ENCODE results near the gene QSOX2.
A peak's percentile ranks its signal among the peaks of the same experiment; 100 is the strongest.

QSOX2 gene

DNA sequence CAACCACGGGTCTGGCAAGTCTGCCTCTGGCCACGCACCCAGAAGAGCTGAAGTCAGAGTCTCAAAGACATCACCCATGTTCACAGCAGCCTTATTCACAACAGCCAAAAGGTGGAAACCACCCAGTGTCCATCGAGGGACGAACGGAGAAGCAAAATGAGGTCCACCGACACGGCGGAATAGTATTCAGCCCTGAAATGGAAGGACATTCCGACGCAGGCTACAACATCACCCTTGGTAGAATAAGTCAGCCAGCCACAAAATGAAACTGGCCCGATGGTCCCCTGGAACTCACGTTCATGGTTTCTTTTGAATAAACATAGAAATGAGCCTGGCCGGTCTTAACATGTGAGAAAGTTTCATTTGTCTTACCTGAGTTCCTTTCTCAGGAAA lies 41.4 kb upstream of the QSOX2 start:
- Mint-ChIP-seq H3K36me3 (ENCODE audit: insufficient read depth) (no peaks in the 10 kb centered on the region), H3K9me3 (no peaks in the 10 kb centered on the region), H3K4me1 (ENCODE audit: low read depth in 2 of 2) (peaks cover 5 to 6% of the 10 kb centered on the region in 2 donors), H3K27me3 (peaks cover 14 to 24% of the 10 kb centered on the region in 2 donors), H3K27ac (no peak overlapping the region), H3K4me3 (no peak overlapping the region)
- DNase-seq, result no peak
- no peak for ATAC-seq (replicated peaks)

DNA sequence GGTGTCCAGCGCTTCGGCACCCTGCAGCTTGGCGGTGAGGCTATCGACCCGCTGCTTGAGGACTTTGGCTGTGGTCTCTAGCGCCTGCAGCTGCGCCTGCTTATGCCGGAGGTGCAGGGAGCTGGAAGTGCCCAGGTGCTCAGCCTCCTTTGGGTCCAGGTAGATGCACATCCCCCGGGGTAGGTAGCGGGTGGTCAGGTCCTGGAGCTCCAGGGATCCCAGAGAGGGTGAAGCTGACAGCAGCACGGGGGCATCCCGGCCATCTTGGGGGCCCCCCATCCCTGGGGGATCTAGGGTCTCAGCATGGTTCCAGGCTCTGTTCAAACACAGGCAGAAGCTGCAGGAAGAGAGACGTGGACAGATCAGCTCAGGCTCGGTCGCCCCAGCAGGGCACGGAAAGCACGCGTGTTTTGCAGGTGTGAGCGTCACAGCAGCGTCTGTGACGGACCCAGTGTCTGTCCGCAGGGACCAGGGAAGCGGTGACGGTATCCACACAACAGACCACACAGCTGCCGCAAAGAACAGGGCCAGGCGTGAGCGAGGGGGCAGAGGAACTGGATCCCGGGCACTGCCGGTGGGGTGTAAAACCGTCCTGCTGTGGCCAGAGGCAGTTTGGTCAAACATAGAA lies 40.9 kb upstream of the QSOX2 start:
- ATAC-seq (replicated peaks), result no peak
- H3K4me1 Mint-ChIP-seq (ENCODE audit: low read depth in 2 of 2), result peaks cover 5 to 7% of the 10 kb centered on the region in 2 donors
- H3K27ac Mint-ChIP-seq, result no peak overlapping the region
- H3K4me3 Mint-ChIP-seq, result no peak overlapping the region
- DNase-seq, result no peak
- peaks cover 14 to 28% of the 10 kb centered on the region in 2 donors for H3K27me3 Mint-ChIP-seq
- no peaks in the 10 kb centered on the region for H3K36me3 Mint-ChIP-seq (ENCODE audit: insufficient read depth)
- H3K9me3 Mint-ChIP-seq, result no peaks in the 10 kb centered on the region

DNA sequence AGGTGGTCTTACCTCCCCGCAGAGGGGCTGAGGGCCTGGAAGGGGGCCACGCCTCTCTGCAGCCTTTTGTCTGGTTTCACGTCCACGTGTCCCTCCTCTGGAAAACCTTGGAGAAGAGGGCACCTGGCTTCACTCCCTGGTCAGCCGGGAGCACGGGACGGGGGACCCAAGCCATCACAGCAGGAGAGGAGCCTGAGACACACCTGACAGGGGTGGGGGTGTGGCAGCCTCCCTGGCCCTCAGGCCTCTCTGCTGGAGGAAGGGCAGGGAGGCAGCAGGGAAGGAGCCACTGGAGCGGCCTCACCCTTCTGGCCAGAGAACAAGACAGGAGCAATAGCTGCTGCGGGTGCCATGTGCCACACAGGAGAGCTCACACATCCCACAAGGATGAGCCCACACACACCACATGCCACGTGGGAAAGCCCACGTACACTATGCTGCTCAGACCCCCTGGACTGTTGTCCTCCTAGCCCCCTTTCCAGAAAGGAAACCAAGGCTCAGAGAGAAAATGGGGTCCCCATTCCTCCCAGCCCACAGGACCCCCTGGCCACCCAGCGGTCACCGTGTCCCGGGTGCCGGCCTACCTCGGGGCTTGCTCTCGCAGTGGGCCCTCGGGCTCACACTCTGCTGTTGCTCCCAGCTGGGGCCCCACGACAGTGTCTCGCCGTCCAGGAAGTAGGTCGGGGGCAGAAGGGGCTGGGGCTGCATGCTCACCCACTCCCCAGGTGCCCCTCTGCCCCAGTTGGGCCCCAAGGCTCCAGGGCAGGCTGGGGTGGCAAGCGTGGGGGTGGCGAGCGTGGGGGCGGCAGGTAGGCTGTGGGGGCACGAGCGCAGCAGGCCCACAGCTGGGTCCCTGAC lies 40.1 kb upstream of the QSOX2 start:
- Mint-ChIP-seq H3K9me3 (no peaks in the 10 kb centered on the region), H3K27ac (no peak overlapping the region), H3K4me3 (no peak overlapping the region), H3K27me3 (peaks cover 14 to 34% of the 10 kb centered on the region in 2 donors), H3K4me1 (ENCODE audit: low read depth in 2 of 2) (peaks cover 5 to 7% of the 10 kb centered on the region in 2 donors), H3K36me3 (ENCODE audit: insufficient read depth) (no peaks in the 10 kb centered on the region)
- DNase-seq (no peak), ATAC-seq (replicated peaks) (no peak)

DNA sequence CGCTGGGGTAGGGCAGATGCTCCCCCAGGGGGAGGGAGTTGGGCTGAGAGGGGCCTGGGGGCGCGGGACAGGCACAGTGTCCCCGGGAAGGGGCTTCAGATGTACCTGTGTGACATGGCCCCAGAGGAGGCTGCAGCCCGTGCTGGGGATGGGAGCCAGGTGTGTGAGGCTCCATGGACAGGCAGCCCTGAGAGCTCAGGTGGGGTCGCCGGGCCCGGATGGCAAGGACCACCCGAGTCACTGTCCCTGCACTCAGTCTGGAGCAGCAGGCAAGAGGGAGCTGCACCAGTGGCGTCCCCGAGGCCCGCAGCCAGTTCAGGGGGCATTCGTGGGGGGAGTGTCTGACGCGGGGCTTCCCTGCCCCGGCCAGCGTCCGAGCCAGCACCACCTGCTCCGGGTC lies 39.3 kb upstream of the QSOX2 start:
- H3K27me3 Mint-ChIP-seq, result peaks cover 14 to 39% of the 10 kb centered on the region in 2 donors
- H3K4me3 Mint-ChIP-seq, result no peak overlapping the region
- no peaks in the 10 kb centered on the region for H3K36me3 Mint-ChIP-seq (ENCODE audit: insufficient read depth)
- DNase-seq (no peak), ATAC-seq (replicated peaks) (no peak)
- no peaks in the 10 kb centered on the region for H3K9me3 Mint-ChIP-seq
- no peak overlapping the region for H3K27ac Mint-ChIP-seq
- H3K4me1 Mint-ChIP-seq (ENCODE audit: low read depth in 2 of 2), result peaks cover 5 to 7% of the 10 kb centered on the region in 2 donors

DNA sequence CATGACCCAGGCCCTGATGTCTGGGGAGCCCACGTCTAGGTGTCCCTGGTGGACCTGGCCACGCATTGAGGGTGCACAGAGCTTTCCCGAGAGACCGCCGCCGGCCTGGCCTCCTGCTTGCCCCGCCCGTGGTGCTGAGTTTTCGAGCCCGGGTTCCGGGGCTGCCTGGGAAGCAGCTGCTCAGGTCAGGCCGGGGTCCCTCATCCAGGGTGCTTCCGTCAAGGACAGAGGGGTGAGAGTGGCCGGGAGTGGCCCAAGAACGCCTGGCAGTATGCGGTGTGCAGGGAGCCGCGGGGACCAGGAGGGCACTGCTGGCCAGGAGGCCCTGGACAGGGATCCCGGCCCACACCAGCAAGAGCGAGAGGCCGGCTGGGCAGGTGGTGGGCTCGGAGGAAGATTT lies 38.7 kb upstream of the QSOX2 start:
- DNase-seq (no peak), ATAC-seq (replicated peaks) (no peak)
- Mint-ChIP-seq H3K9me3 (no peaks in the 10 kb centered on the region), H3K27ac (no peak overlapping the region), H3K4me1 (ENCODE audit: low read depth in 2 of 2) (peaks cover 5 to 7% of the 10 kb centered on the region in 2 donors), H3K27me3 (peaks cover 14 to 39% of the 10 kb centered on the region in 2 donors), H3K36me3 (ENCODE audit: insufficient read depth) (no peaks in the 10 kb centered on the region), H3K4me3 (no peak overlapping the region)

DNA sequence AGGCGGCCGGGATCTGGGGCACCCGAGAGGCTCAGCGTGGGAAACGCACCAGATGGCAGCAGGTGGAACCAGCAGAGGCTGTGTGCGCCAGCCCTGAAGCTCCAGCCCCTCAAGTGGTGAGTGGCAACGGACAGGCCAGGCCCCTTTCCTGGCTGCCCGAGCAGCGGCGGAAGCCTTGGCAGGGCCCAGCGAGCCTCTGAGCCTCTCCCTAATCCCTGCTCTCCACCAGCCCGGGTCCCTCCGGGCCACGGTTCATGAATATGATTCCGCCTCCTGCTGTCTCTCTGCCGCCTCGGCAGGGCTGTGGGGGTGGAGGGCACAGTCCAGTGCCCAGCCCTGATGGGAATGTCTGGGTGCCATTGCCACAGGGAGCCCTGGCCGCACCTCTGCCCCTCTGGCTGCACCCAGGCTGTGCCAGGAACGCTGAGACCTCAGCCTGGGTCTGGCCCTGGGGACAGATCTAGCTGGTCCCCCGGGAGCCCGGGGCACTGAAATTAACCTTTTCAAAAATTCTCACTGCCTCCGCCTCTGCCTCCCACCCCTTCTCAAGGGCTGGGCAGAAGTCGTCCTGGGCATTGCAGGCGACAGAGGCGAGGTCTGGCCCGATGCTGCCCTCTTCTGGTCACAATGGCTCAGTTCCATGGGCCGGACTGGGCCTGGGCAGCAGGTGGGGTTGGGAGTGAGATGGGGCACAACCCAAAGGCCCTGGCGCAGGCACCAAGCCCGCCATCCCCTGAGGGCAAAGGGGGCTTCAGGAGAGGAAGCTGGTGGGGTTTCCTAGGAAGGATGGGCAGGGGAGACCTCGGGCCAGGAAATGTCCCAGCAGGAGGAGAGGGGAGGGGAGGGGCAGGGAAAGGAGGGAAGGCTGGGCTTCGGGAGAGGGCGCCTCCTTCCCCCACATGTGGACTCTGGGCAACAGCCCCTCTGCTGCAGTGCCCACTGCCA lies 38.0 kb upstream of the QSOX2 start:
- Mint-ChIP-seq H3K9me3 (no peaks in the 10 kb centered on the region), H3K36me3 (ENCODE audit: insufficient read depth) (no peaks in the 10 kb centered on the region), H3K4me3 (peak overlapping the region; percentile 18 to 56), H3K4me1 (ENCODE audit: low read depth in 2 of 2) (peaks cover 5 to 7% of the 10 kb centered on the region in 2 donors), H3K27ac (no peak overlapping the region), H3K27me3 (peaks cover 14 to 39% of the 10 kb centered on the region in 2 donors)
- ATAC-seq (replicated peaks) (peak; percentile 91), DNase-seq (peak; percentile 66 to 70 (median 68))

DNA sequence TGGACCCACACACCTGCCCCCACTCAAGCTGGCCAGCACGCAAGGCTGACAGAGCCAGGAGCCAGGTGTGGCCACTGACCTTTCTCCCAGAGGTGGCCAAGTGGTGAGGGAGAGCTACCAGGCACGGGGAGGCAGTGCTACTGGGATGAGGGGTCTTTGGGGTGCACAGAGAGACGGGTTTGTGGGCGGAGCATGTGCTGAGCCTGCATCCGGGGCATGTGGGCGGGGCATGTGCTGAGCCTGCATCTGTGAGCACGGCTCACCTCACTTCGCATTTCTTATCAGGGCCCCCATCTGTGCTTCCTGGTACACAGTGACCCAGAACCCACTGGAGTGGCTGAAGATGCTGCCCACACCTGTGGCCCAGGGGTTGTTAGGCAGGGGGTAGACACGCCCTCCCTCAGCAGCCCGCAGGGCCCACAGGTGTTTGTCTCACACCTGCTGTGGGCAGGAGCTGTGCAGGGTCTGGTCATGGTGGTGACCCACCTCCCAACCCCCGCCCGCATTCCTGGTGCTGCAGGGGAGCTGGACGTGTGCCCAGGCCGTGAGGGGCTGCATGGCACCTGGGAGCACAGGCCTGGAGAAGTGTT lies 36.8 kb upstream of the QSOX2 start:
- Mint-ChIP-seq H3K4me1 (ENCODE audit: low read depth in 2 of 2) (peaks cover 5 to 7% of the 10 kb centered on the region in 2 donors), H3K4me3 (no peak overlapping the region), H3K27ac (no peak overlapping the region), H3K27me3 (peaks cover 9 to 39% of the 10 kb centered on the region in 2 donors), H3K36me3 (ENCODE audit: insufficient read depth) (no peaks in the 10 kb centered on the region), H3K9me3 (no peaks in the 10 kb centered on the region)
- no peak for ATAC-seq (replicated peaks)
- no peak for DNase-seq

DNA sequence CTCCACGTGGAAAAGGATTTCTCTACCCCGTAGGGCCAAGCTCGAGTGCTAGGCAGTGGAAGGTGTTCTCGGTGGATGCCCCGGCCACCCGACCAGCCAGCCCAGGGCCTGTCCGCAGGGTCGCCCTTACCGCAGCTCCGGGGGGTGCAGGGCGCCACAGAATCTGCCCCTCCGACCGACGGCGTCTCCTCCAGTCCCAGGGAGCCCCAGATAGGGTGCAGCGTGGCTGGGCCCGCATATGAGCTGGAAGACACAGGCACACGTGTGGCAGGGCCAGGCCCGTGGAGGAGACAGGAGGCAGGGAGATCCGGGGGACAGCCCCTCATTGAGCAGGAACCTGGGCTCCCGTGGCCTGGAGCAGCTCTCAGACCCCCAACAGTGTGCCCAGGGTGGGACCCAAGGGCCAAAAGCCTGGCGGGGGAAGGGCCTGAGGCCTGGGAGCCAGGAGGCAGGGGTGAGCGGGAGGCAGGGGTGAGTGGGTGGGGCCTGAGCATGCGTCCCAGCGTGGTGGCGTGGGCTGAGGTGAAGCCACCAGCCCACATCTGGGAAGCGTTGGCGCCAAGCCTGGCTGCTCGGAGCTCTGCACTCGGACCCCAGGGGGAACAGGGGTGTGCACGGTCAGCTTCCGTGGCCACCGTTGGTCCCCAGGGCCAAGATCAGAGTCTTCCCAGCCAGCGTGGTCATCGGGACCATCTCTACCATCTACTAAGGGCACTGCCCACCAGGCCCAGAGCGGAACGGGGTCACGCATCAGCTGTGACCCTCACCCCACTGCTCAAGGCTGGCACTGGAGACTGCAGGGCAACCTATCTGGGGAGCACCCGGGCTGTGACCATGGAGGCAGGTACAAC lies 36.0 kb upstream of the QSOX2 start:
- ATAC-seq (replicated peaks) (no peak), DNase-seq (no peak)
- no peak overlapping the region for H3K4me3 Mint-ChIP-seq
- H3K36me3 Mint-ChIP-seq (ENCODE audit: insufficient read depth), result no peaks in the 10 kb centered on the region
- peaks cover 5 to 7% of the 10 kb centered on the region in 2 donors for H3K4me1 Mint-ChIP-seq (ENCODE audit: low read depth in 2 of 2)
- no peaks in the 10 kb centered on the region for H3K9me3 Mint-ChIP-seq
- H3K27me3 Mint-ChIP-seq, result peaks cover 7 to 41% of the 10 kb centered on the region in 2 donors
- no peak overlapping the region for H3K27ac Mint-ChIP-seq

DNA sequence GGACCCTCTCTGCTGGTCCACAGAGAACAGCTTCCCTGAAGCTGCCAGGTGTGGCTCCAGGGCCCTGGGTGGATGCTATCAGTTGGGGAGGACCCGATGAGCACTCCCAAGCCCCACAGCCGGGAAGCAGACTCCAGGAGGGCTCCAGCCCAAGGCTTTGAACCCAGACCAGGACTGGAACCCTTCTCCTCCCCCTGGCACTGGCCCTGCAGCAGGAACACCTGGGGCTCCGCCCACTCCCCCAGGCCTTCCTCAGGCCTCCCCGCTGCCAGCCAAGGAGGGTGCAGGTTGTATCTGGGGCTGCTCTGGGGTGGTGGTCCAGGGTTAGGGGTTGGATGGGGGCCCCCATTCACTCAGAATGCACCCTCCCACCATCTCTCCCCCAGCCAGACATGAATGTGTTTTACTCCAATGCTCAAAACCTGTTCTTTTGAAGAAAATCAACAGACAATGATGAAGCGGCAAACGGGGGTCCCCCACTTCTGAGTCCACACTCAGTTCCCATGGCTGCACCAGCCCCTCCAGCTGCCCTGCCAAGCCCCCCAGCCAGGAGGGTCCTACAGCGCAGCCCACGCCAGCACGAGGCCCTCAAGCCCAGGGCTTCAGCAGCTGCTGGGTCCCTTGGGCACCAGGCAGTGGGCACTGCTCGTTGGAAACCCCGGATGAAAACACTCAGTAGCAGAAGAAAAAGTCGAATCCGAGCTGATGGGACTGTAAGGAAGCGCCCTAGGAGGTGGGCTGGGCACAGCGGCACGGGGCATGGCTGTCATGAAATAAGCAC lies 35.1 kb upstream of the QSOX2 start:
- Mint-ChIP-seq H3K9me3 (no peaks in the 10 kb centered on the region), H3K4me3 (no peak overlapping the region), H3K4me1 (ENCODE audit: low read depth in 2 of 2) (peaks cover 5 to 7% of the 10 kb centered on the region in 2 donors), H3K36me3 (ENCODE audit: insufficient read depth) (no peaks in the 10 kb centered on the region), H3K27ac (no peak overlapping the region), H3K27me3 (peaks cover 7 to 50% of the 10 kb centered on the region in 2 donors)
- ATAC-seq (replicated peaks) (no peak), DNase-seq (no peak)

DNA sequence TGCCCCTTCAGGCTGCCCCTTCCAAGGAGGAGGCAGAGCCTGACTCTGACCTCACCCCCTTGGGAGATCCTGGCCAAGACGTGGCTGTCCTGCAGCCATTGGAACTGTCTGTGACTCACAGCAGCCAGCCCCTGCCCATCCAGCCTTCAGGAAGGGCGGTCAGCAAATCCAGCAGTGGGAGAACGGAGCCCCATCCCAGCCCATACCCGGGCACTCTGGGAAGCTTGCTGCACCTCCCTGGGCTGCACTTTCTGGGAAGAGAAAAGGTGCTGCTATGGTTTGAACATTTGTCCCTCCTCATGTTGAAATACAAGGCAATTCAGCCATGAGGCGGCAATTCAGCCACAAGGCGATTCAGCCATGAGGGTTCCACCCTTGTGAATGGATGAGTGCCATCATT lies 33.9 kb upstream of the QSOX2 start:
- ATAC-seq (replicated peaks) (no peak), DNase-seq (no peak)
- H3K9me3 Mint-ChIP-seq, result no peaks in the 10 kb centered on the region
- H3K4me1 Mint-ChIP-seq (ENCODE audit: low read depth in 2 of 2), result peaks cover 5 to 7% of the 10 kb centered on the region in 2 donors
- peaks cover 17 to 54% of the 10 kb centered on the region in 2 donors for H3K27me3 Mint-ChIP-seq
- H3K27ac Mint-ChIP-seq, result no peak overlapping the region
- H3K36me3 Mint-ChIP-seq (ENCODE audit: insufficient read depth), result no peaks in the 10 kb centered on the region
- no peak overlapping the region for H3K4me3 Mint-ChIP-seq

DNA sequence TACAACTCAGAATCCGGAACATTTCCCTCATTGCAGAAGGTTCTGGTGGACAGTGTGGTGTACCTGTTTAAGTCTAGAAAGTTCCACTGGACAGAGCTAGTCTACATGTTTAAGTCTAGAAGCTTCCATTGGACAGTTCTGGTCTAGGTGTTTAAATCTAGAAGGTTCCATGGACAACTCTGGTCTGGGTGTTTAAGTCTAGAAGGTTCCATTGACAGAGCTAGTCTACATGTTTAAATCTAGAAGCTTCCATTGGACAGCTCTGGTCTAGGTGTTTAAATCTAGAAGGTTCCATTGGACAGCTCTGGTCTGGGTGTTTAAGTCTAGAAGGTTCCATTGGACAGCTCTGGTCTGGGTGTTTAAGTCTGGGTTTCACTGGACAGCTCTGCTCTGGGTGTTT lies 33.3 kb upstream of the QSOX2 start:
- H3K27ac Mint-ChIP-seq, result no peak overlapping the region
- H3K27me3 Mint-ChIP-seq, result peaks cover 15 to 48% of the 10 kb centered on the region in 2 donors
- H3K4me1 Mint-ChIP-seq (ENCODE audit: low read depth in 2 of 2), result peaks cover 5 to 7% of the 10 kb centered on the region in 2 donors
- H3K36me3 Mint-ChIP-seq (ENCODE audit: insufficient read depth), result no peaks in the 10 kb centered on the region
- ATAC-seq (replicated peaks), result no peak
- no peaks in the 10 kb centered on the region for H3K9me3 Mint-ChIP-seq
- no peak for DNase-seq
- H3K4me3 Mint-ChIP-seq, result no peak overlapping the region

DNA sequence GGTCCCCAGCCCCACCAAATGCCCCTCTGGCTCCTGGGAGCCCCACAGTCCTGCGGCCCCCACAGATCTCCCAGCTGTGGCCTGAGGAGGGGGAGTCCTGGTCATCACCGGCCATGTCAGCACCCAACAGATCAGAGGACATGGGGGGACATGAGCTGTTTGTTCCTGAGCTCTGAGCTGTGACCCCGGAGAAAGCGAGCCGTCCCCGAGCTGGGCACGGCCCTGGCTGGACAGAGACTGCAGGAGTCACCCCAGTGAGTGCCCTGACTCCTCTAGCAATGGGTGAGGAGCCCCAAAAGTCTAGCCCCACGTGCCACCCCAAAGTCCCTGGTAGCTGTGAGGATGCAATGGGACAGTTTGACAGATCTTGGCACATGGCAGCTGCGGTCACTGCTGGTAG lies 32.6 kb upstream of the QSOX2 start:
- H3K4me1 Mint-ChIP-seq (ENCODE audit: low read depth in 2 of 2), result peaks cover 0 to 4% of the 10 kb centered on the region in 2 donors
- H3K27ac Mint-ChIP-seq, result no peak overlapping the region
- no peak overlapping the region for H3K4me3 Mint-ChIP-seq
- H3K9me3 Mint-ChIP-seq, result no peaks in the 10 kb centered on the region
- no peak for DNase-seq
- ATAC-seq (replicated peaks), result no peak
- H3K27me3 Mint-ChIP-seq, result peaks cover 10 to 41% of the 10 kb centered on the region in 2 donors
- no peaks in the 10 kb centered on the region for H3K36me3 Mint-ChIP-seq (ENCODE audit: insufficient read depth)
